ENCODE measurements around the gene CCR5AS.
"Not testable (repeated sequence)": the region's sequence is repeated elsewhere in the genome, so short reads cannot be mapped to it uniquely, and the experiment has no call there.

The CCR5AS gene

DNA sequence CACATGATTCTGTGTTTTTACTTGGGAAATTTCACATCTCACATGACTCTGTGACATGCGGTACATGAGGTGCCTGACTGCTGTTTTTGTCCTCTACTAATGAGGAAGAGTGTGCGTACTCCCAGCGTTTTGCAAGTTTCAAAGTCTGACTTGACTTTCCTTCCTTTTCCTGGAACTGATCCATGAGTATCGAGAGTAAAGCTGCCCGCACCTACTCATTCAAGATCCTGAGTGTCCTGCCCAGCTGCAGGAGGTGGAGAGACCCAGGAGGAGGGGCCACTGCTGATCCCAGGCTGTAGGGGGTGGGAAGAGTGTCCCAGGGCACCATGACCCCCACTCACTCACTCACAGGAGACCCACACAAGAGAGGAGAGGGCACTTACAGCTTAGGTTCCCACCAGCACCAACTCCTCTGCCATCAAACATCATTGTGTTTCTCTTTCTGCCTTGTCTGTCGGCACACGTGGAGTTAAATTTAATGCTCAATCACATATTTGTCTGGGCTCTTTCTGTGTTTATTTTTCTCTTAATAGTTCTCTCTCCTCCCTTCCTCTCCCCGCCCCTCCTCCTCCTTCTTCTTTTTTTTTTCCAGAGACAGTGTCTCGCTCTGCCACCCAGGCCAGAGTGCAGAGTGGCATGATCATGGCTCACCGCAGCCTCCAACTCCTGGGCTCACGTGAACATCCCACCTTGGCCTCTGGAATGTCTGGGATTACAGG lies 1.4 kb downstream of the CCR5AS start:
- H3K9me3 Mint-ChIP-seq, result no peaks in the 10 kb centered on the region
- H3K4me1 Mint-ChIP-seq, result peaks cover 29% of the 10 kb centered on the region
- intact Hi-C loops (cut with micrococcal nuclease), result no loop called here
- no peak overlapping the region for H3K27ac Mint-ChIP-seq
- no peak for DNase-seq
- no peak overlapping the region for H3K4me3 Mint-ChIP-seq
- peaks cover 12% of the 10 kb centered on the region for H3K36me3 Mint-ChIP-seq (ENCODE audit: low read depth)
- H3K27me3 Mint-ChIP-seq, result peaks cover 13% of the 10 kb centered on the region

- H3K4me3 Mint-ChIP-seq; intact Hi-C loops (cut with micrococcal nuclease); H3K36me3 Mint-ChIP-seq (ENCODE audit: low read depth); DNase-seq; H3K27ac Mint-ChIP-seq; H3K9me3 Mint-ChIP-seq: not testable (repeated sequence)
- H3K27me3 Mint-ChIP-seq, result peaks cover 13% of the 10 kb centered on the region
- peaks cover 13% of the 10 kb centered on the region for H3K4me1 Mint-ChIP-seq
Measured at GRCh38 chr3:46402902-46403301, 4.0 kb downstream of the CCR5AS start.

DNA sequence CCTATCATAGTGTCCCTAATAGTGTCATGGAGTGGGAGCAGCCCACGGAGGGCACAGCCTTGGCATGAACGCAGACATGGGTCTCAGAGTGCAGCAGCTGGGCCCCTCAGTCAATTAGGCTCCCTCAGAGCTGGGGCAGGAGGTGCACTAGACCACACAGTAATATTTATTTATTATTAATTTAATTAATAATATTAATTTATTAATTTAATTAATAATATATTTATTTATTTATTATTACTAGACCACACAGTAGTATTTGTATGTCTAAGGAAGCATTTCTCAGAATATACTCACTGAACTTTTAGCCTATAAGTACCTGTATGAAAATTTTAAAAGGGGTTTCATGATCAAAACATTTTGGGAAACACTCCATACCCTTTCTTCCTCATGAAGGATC lies 5.3 kb downstream of the CCR5AS start:
- intact Hi-C loops (cut with micrococcal nuclease), result no loop called here
- Mint-ChIP-seq H3K27me3 (peaks cover 13% of the 10 kb centered on the region), H3K27ac (no peak overlapping the region)

GRCh38 chr3:46400846-46401245 lies 6.0 kb downstream of the CCR5AS start:
- intact Hi-C loops (cut with micrococcal nuclease), result no loop called here
- H3K4me3 Mint-ChIP-seq, result no peak overlapping the region

More for the DNA sequence above, 5.3 kb downstream of the CCR5AS start:
- DNase-seq, result no peak
- Mint-ChIP-seq H3K36me3 (ENCODE audit: low read depth) (no peaks in the 10 kb centered on the region), H3K9me3 (no peaks in the 10 kb centered on the region), H3K4me3 (no peak overlapping the region), H3K4me1 (peaks cover 10% of the 10 kb centered on the region)

DNA sequence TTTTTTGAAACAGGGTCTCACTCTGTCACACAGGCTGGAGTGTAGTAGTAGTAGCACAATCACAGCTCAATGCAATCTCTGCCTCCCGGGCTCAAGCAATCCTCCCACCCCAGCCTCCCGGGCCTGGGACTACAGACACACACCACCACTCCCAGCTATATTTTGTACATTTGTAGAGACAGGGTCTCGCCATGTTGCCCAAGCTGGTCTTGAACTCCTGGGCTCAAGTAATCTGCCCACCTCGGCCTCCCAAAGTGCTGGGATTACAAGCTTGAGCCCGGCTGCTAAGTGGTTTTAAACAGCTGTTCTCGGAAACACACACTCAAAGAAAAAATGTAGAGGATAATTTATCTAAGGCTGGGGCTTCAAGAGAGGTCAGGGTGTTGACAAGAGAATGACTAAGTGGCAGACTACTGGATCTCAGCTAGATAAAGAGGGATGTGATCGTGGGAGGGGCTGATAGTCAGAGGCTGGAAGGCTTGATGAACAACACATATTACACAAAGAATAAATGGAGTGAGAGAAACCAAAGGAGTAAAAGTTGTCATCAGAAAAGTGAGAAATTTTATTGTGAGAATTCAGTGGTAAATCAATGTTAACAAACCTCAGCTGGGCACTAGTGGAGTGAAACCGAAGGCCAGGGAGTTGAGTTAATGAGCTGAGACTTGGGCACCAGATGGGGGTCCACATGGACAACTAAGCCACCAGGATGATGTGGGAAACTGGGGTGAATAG lies 6.7 kb downstream of the CCR5AS start:
- Mint-ChIP-seq H3K4me3 (no peak overlapping the region), H3K9me3 (no peaks in the 10 kb centered on the region), H3K4me1 (peaks cover 15% of the 10 kb centered on the region)

More at GRCh38 chr3:46400846-46401245, 6.0 kb downstream of the CCR5AS start:
- no peak overlapping the region for H3K27ac Mint-ChIP-seq
- no peaks in the 10 kb centered on the region for H3K36me3 Mint-ChIP-seq (ENCODE audit: low read depth)
- no peak for DNase-seq
- peaks cover 13% of the 10 kb centered on the region for H3K27me3 Mint-ChIP-seq
- H3K9me3 Mint-ChIP-seq, result no peaks in the 10 kb centered on the region
- H3K4me1 Mint-ChIP-seq, result peaks cover 11% of the 10 kb centered on the region

GRCh38 chr3:46399557-46399956 lies 7.3 kb downstream of the CCR5AS start:
- DNase-seq, result no peak
- H3K4me1 Mint-ChIP-seq, result peaks cover 16% of the 10 kb centered on the region
- H3K36me3 Mint-ChIP-seq (ENCODE audit: low read depth), result no peaks in the 10 kb centered on the region
- H3K27me3 Mint-ChIP-seq, result peaks cover 18% of the 10 kb centered on the region
- no peak overlapping the region for H3K27ac Mint-ChIP-seq
- no peak overlapping the region for H3K4me3 Mint-ChIP-seq
- no peaks in the 10 kb centered on the region for H3K9me3 Mint-ChIP-seq
- intact Hi-C loops (cut with micrococcal nuclease), result no loop called here

More for the DNA sequence above, 6.7 kb downstream of the CCR5AS start:
- Mint-ChIP-seq H3K27ac (no peak overlapping the region), H3K36me3 (ENCODE audit: low read depth) (no peaks in the 10 kb centered on the region), H3K27me3 (peaks cover 15% of the 10 kb centered on the region)
- intact Hi-C loops (cut with micrococcal nuclease), result no loop called here
- DNase-seq, result no peak

DNA sequence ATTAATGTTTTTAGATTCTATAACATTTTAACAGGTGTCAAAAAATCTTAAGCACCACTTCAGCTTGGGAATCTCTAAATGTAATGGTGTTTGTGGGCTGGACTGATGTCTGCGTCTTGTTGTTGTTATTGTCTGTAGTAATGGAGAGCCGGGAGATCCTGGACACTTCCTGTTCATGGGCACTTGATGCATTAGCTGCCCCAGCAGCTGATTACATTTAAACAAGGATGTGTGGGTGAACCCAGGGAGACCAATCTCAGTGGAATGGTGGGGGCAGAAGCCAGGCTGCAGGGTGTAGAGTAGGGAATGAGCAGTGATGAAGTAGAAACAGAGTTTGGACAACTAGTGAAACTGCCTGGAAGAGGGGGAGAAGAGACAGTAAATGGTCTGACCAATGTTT lies 7.8 kb downstream of the CCR5AS start:
- no peak overlapping the region for H3K4me3 Mint-ChIP-seq
- H3K27ac Mint-ChIP-seq, result no peak overlapping the region
- H3K27me3 Mint-ChIP-seq, result peaks cover 20% of the 10 kb centered on the region
- H3K9me3 Mint-ChIP-seq, result no peaks in the 10 kb centered on the region
- no peak for DNase-seq
- peaks cover 16% of the 10 kb centered on the region for H3K4me1 Mint-ChIP-seq
- intact Hi-C loops (cut with micrococcal nuclease), result no loop called here
- H3K36me3 Mint-ChIP-seq (ENCODE audit: low read depth), result no peaks in the 10 kb centered on the region

GRCh38 chr3:46398186-46398955 lies 8.5 kb downstream of the CCR5AS start:
- Mint-ChIP-seq H3K36me3 (ENCODE audit: low read depth) (no peaks in the 10 kb centered on the region), H3K9me3 (no peaks in the 10 kb centered on the region), H3K27ac (no peak overlapping the region), H3K27me3 (peaks cover 18% of the 10 kb centered on the region), H3K4me3 (no peak overlapping the region), H3K4me1 (peaks cover 18% of the 10 kb centered on the region)
- intact Hi-C loops (cut with micrococcal nuclease), result no loop called here
- no peak for DNase-seq

DNA sequence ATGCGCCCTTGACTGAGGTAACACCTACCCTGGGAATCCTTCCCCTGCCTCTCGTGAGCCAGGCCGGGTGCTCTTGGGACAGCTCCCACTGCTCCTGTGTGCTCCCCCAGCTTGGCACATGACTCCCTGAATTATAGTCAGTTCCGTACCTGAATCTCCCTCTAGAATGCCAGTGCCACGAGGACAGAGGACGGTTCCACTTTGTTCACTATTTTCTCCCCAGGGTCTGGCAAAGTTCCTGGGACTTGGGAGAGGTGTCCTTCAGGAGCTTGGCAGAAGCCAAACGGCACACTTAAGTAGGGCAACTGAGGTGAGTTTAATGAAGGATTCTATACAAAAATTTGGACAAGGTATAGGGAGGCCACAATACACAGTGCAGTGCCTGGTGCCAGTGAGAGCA lies 9.8 kb downstream of the CCR5AS start:
- intact Hi-C loops (cut with micrococcal nuclease), result no loop called here
- no peak overlapping the region for H3K4me3 Mint-ChIP-seq
- H3K27me3 Mint-ChIP-seq, result peaks cover 17% of the 10 kb centered on the region
- no peaks in the 10 kb centered on the region for H3K36me3 Mint-ChIP-seq (ENCODE audit: low read depth)
- no peaks in the 10 kb centered on the region for H3K9me3 Mint-ChIP-seq
- peaks cover 18% of the 10 kb centered on the region for H3K4me1 Mint-ChIP-seq
- no peak overlapping the region for H3K27ac Mint-ChIP-seq
- DNase-seq, result no peak

GRCh38 chr3:46395766-46396530 lies 10.9 kb downstream of the CCR5AS start:
- DNase-seq, result no peak
- H3K27ac Mint-ChIP-seq, result no peak overlapping the region
- H3K36me3 Mint-ChIP-seq (ENCODE audit: low read depth), result no peaks in the 10 kb centered on the region
- H3K27me3 Mint-ChIP-seq, result peaks cover 17% of the 10 kb centered on the region
- intact Hi-C loops (cut with micrococcal nuclease), result no loop called here
- peaks cover 18% of the 10 kb centered on the region for H3K4me1 Mint-ChIP-seq
- H3K9me3 Mint-ChIP-seq, result no peaks in the 10 kb centered on the region
- H3K4me3 Mint-ChIP-seq, result no peak overlapping the region

DNA sequence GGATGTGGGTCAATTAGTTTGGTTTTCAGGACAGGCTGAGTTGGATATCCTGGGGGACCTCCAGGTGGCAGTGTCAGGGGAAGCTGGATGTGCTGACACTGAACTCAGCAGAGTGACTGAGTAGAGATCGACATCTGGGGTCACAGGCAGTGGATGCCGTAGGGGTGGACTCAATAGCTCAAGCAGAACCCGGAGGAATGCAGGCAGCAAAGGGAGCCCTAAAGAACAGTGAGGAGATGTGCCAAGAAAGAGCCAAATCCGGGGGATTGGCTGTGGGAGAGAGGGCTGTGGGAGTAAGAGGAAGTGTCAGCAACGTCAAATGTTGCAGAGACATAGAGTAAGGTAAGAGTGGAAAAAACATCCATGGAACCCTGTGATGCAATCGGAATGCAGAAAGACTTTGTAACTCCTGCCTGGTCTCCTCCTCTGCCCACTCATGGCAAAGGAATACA lies 11.6 kb downstream of the CCR5AS start:
- Mint-ChIP-seq H3K4me1 (peaks cover 18% of the 10 kb centered on the region), H3K36me3 (ENCODE audit: low read depth) (no peaks in the 10 kb centered on the region), H3K9me3 (no peaks in the 10 kb centered on the region), H3K27ac (no peak overlapping the region), H3K27me3 (peaks cover 17% of the 10 kb centered on the region), H3K4me3 (no peak overlapping the region)
- intact Hi-C loops (cut with micrococcal nuclease), result no loop called here
- DNase-seq, result no peak

- Mint-ChIP-seq H3K9me3 (no peaks in the 10 kb centered on the region), H3K27ac (no peak overlapping the region), H3K4me1 (peaks cover 18% of the 10 kb centered on the region), H3K36me3 (ENCODE audit: low read depth) (no peaks in the 10 kb centered on the region), H3K27me3 (peaks cover 17% of the 10 kb centered on the region), H3K4me3 (no peak overlapping the region)
- no peak for DNase-seq
- intact Hi-C loops (cut with micrococcal nuclease), result no loop called here
Measured at GRCh38 chr3:46393554-46394434, 13.1 kb downstream of the CCR5AS start.

- Mint-ChIP-seq H3K27me3 (peaks cover 17% of the 10 kb centered on the region), H3K9me3 (no peaks in the 10 kb centered on the region), H3K36me3 (ENCODE audit: low read depth) (no peaks in the 10 kb centered on the region), H3K4me1 (peaks cover 18% of the 10 kb centered on the region), H3K27ac (no peak overlapping the region), H3K4me3 (no peak overlapping the region)
- intact Hi-C loops (cut with micrococcal nuclease), result no loop called here
- DNase-seq, result no peak
Measured at GRCh38 chr3:46393011-46393410, 13.9 kb downstream of the CCR5AS start.
